Smooth muscle cell (in vitro differentiated cells): ENCODE results near the gene PCP2. TPM values are rescaled to one million over a fixed set of nuclear protein-coding genes. Genes with fewer than 3 reads are reported as not detected.

Experiments
- DNase-seq: peaks from one replicate; lab custom pipeline; 2025; ENCODE audit not compliant: unreplicated experiment; lab: John Stamatoyannopoulos, UW
- H2AFZ ChIP-seq: fragments of 200-600 bp; sonication (generic); 2 replicates; pipeline ENCODE4 v1.6.0; 2016; ENCODE audit warnings: antibody characterized with exemption, low read depth, mild to moderate bottlenecking
- H3F3A ChIP-seq: fragments of 200-600 bp; sonication (generic); 2 replicates; pipeline ENCODE4 v1.6.0; 2017; ENCODE audit warnings: antibody characterized with exemption, low read depth
- H3K27ac ChIP-seq: fragments of 200-600 bp; sonication (generic); 2 replicates; pipeline ENCODE4 v1.5.1; 2016; ENCODE audit warnings: low read depth, mild to moderate bottlenecking
- H3K27me3 ChIP-seq: fragments of 200-600 bp; sonication (generic); 2 replicates; pipeline ENCODE4 v1.6.1; 2016; ENCODE audit warnings: low read depth, mild to moderate bottlenecking
- H3K36me3 ChIP-seq: fragments of 200-600 bp; sonication (generic); 2 replicates; pipeline ENCODE4 v1.5.1; 2016; ENCODE audit warnings: low read depth
- H3K4me1 ChIP-seq: fragments of 200-600 bp; sonication (generic); 2 replicates; pipeline ENCODE4 v1.5.1; 2016; ENCODE audit warnings: low read depth
- H3K4me2 ChIP-seq: fragments of 200-600 bp; sonication (generic); 2 replicates; pipeline ENCODE4 v1.6.0; 2016; ENCODE audit warnings: mild to moderate bottlenecking
- H3K4me3 ChIP-seq: fragments of 200-600 bp; sonication (generic); 2 replicates; pipeline ENCODE4 v1.5.1; 2016; ENCODE audit warnings: mild to moderate bottlenecking
- H3K79me2 ChIP-seq: fragments of 200-600 bp; sonication (generic); 2 replicates; pipeline ENCODE4 v1.6.0; 2016; ENCODE audit warnings: low read depth, mild to moderate bottlenecking
- H3K9ac ChIP-seq: fragments of 200-600 bp; sonication (generic); 2 replicates; pipeline ENCODE4 v1.6.0; 2016; ENCODE audit warnings: low read depth
- H3K9me3 ChIP-seq: fragments of 200-600 bp; sonication (generic); replicated peaks from 2 replicates; pipeline ENCODE4 v1.5.1; 2016; ENCODE audit warnings: low read depth
- H4K20me1 ChIP-seq: fragments of 200-600 bp; sonication (generic); 2 replicates; pipeline ENCODE4 v1.6.0; 2016; ENCODE audit warnings: low read depth
- CTCF ChIP-seq: fragments of 200-600 bp; sonication (generic); IDR thresholded peaks from 2 replicates; pipeline ENCODE4 v1.5.1; 2017; ENCODE audit warnings: borderline replicate concordance, mild to moderate bottlenecking, antibody characterized with exemption; ENCODE audit not compliant: insufficient read depth, poor library complexity, severe bottlenecking
- WGBS: methylation state at CpG from one replicate; pipeline ENCODE4 v1.1.7; 2016; ENCODE audit warnings: low lambda C conversion rate; 5-methylcytosine and 5-hydroxymethylcytosine counted together
- polyA plus RNA-seq: library from polyadenylated mRNA; unstranded; fragments of >200 nt; fragmentation: Nextera tagmentation; extraction: Ambion mirVana; gene quantifications from 2 replicates; pipeline ENCODE4 v1.2.1, GENCODE V29; 2016
- total RNA-seq: library from RNA; depleted of rRNA; stranded (reverse); fragments of >200 nt; gene quantifications from 2 replicates; pipeline ENCODE4 v1.2.3, GENCODE V29; 2014

Gene PCP2
- total and polyA plus RNA-seq, 2 experiments from 2014 or later = 0.35 TPM; not detected in 1

- Histone ChIP-seq H3K9me3 (no peaks in the 10 kb centered on the region), H3K27ac (no peak overlapping the region), H2AFZ (no peak overlapping the region), H3K36me3 (no peaks in the 10 kb centered on the region), H3K4me2 (no peak overlapping the region), H3K79me2 (no peaks in the 10 kb centered on the region), H3K4me1 (no peaks in the 10 kb centered on the region), H4K20me1 (no peaks in the 10 kb centered on the region), H3K27me3 (peaks cover 20% of the 10 kb centered on the region), H3F3A (no peaks in the 10 kb centered on the region), H3K9ac (no peak overlapping the region), H3K4me3 (no peak overlapping the region)
- no peak for TF ChIP-seq CTCF
- no peak for DNase-seq
- WGBS = 85% methylated on average over 7 of the region's 7 CpGs
Measured at GRCh38 chr19:7663706-7664105, 30.2 kb upstream of the PCP2 start.

GRCh38 chr19:7662657-7663056 lies 29.1 kb upstream of the PCP2 start:
- no peaks in the 10 kb centered on the region for H3K36me3 ChIP-seq

GRCh38 chr19:7661744-7662538 lies 28.4 kb upstream of the PCP2 start:
- Histone ChIP-seq H3K4me1 (no peaks in the 10 kb centered on the region), H3K4me2 (no peak overlapping the region), H3K36me3 (no peaks in the 10 kb centered on the region), H3K27me3 (peaks cover 16% of the 10 kb centered on the region), H4K20me1 (no peaks in the 10 kb centered on the region), H3F3A (no peaks in the 10 kb centered on the region), H2AFZ (no peak overlapping the region), H3K4me3 (no peak overlapping the region), H3K9ac (no peak overlapping the region), H3K79me2 (no peaks in the 10 kb centered on the region), H3K9me3 (no peaks in the 10 kb centered on the region), H3K27ac (no peak overlapping the region)
- TF ChIP-seq CTCF = no peak
- 76% methylated on average over 8 of the region's 8 CpGs for WGBS
- no peak for DNase-seq

More at GRCh38 chr19:7662657-7663056, 29.1 kb upstream of the PCP2 start:
- Histone ChIP-seq H3K4me3 (no peak overlapping the region), H3K4me1 (no peaks in the 10 kb centered on the region), H4K20me1 (no peaks in the 10 kb centered on the region), H3K79me2 (no peaks in the 10 kb centered on the region), H3K4me2 (no peak overlapping the region), H3F3A (no peaks in the 10 kb centered on the region), H3K27ac (no peak overlapping the region), H2AFZ (no peak overlapping the region), H3K9ac (no peak overlapping the region), H3K27me3 (peaks cover 14% of the 10 kb centered on the region), H3K9me3 (no peaks in the 10 kb centered on the region)
- no peak for DNase-seq
- WGBS = 92% methylated on average over 13 of the region's 14 CpGs
- TF ChIP-seq CTCF = no peak
